GM18868 (cell line): ENCODE data around the gene CHD6.

Experiments used
- ATAC-seq: cut with Tn5 transposase; IDR thresholded peaks from one replicate; pipeline ENCODE4 v1.9.1; 2021; ENCODE audit warnings: mild to moderate bottlenecking, moderate library complexity; ENCODE audit not compliant: unreplicated experiment

Gene CHD6

DNA sequence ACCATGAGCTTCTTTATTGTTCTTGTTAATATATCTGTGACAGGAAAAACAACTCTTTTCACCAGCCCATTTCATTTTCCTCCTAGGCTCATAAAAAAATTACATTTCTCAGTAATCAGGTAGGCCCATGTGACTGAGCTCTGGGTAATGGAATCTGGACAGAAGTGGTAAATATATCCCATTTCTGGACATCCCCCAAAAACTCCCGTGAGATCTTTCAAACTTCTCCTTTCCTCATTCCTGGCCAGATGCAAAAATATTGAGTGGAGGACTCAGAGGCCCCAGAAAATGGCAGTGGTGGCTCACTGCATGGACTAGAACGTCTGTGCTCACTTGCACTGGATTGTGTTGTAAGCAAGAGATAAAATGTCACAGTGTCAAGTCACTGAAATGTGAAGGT lies 3.8 kb upstream of the CHD6 start:
- ATAC-seq, result no peak

DNA sequence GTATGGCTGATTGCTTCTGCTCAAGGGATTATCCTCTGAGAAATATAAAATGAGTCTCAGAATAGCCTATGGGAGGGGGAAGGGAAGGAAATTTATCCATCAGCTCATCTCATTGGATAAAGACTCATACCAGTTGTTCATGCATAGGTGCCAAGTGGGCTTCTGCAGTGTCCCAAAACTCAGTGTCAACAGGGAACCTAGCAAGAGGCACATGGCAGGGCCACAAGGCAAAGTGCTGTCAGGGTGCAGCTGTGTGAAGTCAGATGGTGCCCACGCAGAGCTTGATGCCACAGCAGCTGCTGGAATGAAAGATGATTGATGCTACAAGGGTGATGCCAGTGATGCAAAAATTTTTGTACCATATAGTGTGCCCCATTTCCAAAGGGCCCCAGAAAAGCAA lies 3.2 kb upstream of the CHD6 start:
- no peak for ATAC-seq

DNA sequence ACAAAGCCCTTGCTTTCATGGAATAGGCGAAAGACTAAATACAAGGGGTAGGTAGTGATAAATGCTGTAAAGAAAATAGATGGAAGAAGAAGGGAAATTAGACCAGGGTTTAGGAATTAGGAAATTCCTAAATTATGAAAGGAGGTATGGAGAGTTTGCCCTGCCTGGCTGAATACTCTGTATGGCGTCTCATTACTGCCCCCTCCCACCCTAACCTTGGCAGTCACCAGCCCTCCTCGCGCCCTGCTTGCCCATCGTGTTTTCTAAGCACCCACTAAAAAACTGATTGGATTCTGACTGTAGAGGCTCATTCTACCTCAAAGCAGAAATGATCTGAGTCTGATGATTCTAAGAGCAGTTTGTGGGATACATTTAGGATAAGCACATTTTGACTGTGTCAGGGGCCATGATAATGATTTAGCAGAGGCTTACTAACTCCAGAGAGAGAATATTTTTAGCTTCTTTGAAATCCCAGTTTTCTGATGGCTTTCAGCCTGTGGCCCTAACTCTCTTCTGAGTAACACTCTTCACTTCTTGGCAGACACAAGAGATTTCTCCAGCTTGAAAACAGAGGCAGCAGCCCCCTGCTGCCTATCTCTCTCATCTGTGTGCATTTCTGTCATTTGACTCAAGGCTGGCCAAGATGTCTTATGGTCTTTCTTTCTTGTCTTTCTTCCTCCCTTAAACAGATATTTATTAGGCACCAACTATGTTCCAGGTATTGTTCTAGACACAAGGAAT lies 1.4 kb upstream of the CHD6 start:
- ATAC-seq, result no peak

DNA sequence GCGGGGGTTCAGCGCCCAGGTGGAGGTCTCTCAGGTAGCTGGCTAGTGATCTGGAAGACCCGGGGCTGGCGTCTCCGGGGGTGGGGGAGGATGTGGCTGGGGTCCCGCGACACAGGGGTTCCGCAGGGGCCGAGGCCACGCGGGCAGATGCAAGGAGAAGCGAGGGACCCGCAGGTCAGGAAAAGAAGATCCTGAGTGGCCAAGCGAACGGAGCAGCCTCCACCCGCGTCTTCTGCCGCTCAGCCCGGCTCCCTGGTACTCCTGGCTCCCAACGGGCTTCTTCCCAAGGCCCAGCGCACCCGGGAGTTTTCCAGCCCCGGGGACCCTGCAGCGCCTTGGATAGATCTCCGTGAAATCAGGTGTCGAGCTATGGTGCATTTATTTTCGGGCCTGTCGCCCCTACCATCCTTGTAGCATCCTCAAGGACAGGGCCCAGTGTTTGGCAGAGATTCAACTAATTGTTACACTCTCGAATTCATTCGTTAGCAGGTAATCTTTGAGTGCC lies 682 bp upstream of the CHD6 start:
- ATAC-seq, result no peak

DNA sequence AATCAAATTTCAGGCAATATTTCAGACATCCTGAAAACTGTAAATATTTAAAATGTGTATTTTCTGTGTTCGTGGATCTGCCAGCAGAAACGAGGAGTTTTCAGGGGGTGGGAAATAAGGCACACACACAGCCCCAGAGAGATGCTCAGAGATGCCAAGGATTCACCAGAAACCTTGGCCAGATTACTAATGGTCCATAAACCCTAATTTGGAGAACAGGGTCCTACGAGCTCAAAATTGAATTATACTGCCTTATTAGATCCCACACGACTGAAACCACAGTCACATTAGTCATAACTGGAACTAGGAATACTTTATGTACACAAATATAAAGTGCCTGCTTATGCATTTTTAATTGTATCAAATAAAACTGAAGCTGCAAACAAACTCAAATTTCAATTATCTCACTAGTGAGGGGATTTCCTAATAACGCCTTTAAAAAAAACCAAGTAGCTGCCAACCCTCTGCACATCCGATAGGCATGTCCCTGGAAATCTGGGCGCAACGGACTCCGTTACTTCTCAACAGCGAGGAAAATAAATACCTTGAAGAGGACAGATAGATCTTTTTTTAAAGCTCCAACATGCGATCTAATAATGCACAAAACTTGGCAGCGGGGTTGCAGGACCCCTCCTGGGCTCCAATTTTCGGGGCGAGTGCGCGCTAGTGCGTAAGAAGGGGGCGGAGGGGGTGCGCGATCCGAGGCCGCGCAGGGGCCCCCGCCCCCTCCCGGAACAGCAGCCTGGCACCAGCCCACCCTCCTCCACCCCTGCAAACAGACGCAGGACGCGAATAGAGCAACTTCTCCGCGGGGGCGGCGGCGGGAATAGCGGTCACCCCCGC lies 897 bp downstream of the CHD6 start:
- ATAC-seq, result peak; percentile 18

DNA sequence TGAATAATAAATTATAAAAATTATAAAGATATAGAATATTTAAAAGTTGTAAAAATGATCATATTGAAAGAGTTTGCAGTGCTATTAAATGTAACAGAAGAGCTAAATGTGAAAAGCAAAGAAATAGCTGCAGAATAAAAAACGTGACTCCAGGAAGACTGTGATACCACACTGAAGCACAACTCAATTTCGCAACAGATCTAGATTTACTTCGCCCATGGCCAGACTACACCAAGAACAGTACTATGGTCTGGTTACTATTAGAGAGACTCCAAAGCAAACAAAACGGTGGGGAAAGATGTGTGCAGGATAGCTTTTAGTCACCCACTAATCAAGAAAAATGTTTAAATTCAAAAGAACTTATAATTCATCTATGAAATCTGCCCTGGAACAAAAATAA lies 1.9 kb downstream of the CHD6 start:
- no peak for ATAC-seq

DNA sequence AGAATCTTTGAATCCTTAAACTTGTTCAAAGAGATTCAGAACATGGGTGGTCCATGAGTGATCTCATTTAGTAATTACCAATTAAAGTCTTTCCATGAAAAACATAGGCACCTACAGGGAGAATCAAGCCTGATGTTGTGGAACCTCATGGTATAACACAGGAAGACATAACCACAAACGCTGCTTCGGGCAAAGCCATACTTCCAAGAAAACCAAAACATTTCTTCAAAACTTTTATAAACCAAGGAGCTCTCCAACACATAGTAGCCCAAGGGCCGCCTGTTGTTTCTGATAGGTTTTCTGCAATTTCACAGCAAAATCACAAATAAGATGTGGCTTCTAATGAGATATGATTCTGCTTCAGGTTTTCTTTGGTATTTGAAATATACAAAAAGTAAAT lies 2.5 kb downstream of the CHD6 start:
- ATAC-seq, result no peak

DNA sequence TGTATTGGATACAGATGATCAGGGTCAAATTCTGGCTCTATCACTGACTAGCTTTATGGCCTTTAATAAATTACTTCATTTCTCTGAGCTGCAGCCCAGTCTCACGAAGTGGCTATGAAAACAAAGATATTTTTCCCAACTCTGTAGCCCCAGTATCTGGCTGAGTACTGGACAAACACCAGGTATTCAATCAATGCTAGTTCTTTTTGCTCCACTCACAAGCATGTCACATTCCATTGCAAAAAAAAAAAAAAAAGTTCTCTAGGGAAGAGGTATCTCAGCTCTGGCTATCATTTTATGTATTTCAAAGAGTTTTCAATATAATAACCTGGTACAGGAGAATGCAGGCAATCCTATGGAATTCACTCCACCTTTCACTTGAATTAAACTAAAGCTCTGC lies 3.1 kb downstream of the CHD6 start:
- ATAC-seq, result no peak

DNA sequence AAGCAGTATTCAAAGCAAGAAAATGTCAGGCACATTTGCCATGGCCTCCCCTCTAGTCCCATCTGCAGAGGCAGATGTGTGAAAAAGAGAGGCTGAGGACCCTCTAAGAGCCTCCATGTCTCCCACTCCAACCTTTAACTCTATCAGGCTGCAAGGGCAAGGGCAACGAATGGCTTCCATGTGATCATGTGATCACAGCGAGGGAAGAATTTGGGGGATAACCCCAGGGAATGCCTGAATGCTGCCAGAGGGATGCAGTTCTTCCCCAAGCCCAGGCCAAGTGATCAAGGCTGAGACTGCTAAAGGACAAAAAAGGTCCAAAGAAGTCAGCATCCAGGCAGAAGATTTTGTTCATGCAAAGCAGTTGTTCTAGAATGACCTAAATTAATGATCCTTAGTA lies 4.9 kb downstream of the CHD6 start:
- ATAC-seq, result no peak

DNA sequence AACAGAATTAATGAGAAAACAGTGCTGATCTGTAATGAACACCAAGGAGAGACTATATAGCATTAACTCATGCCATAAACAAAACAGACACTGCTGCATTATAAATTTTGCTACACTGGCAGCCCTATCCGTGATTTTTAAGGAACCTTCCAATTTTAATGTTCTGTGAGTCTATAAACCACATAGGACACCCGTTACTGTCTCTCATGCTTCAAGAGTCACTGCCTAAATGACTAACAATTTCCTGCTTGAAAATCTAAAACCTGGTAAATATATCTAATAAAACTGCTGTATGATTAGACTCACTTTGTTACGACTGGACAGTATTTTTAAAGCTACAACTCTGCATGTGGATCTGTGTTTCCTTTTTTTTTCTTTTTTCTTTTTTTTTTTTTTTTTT lies 8.7 kb downstream of the CHD6 start:
- ATAC-seq, result no peak

DNA sequence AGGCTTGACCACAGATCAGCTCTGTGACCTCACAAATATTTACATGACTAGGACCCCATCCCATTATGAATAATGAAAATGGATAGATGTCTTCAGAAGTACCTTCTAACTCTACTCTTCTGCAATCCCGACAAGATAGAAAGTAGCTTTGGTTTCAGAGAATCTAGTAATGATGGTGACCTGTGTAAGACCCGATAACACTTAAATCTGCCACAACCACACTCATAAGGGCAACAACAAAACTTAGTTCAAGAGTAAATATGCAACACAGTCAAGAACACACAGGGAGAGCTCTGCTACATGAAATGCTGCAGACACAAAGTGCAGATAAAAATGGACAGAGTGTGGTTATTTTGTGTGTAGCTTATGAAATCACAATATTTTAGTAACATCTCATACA lies 9.6 kb downstream of the CHD6 start:
- no peak for ATAC-seq

DNA sequence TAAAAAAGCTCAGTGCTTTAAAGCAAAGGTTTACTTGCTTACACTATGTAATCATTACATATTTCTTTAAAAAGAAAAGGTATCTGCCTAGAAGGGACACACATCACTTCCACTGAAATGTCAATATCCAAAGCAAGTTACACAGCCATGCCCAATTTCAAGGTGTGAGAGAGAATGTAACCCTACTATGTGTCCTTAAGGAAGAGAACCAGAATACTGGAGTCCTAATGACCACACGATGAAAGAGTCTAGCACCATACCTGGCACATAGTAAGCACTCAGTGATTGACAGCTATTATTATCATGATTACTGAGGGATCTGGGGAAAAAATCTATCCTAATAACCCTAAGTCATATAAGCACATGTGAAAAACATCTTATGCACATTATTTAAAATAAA lies 10.4 kb downstream of the CHD6 start:
- ATAC-seq, result no peak

DNA sequence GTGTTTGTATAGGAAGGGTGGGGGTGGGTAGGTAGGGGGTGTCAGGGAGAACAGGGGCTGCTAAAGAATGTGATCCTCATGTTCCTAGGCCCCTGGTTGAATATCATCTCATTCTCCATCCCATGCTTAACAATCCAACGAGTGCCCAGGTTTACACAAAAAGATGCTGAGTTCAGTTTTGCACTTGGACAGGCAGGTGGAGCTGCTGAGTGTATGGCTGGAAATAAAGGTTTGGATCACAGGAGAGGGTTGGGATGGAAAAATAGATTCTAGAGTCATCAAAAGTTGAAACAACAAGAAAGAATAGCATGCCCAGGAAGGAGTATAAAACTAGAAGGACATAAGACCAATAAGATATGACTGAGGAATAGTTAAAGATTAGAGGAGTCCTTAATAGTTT lies 14.2 kb downstream of the CHD6 start:
- ATAC-seq, result no peak

DNA sequence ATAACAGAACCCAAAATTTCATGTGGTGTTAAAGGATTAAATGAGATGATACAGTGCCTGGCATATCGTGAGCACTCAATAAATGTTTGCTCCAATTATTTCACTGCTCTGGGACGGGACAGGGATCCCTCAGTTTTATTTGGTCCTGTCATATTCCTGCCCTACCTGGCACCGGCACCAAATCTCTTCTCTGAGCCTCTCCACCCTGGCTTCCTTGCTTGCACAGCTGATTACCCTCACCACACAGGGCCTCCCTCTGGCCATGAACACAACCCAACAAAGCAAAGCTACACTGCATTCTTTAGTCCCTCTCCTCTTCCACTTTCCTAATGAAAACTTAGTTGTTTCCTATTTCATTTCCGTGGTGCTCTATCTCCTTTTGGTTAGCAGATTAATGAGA lies 16.4 kb downstream of the CHD6 start:
- no peak for ATAC-seq

DNA sequence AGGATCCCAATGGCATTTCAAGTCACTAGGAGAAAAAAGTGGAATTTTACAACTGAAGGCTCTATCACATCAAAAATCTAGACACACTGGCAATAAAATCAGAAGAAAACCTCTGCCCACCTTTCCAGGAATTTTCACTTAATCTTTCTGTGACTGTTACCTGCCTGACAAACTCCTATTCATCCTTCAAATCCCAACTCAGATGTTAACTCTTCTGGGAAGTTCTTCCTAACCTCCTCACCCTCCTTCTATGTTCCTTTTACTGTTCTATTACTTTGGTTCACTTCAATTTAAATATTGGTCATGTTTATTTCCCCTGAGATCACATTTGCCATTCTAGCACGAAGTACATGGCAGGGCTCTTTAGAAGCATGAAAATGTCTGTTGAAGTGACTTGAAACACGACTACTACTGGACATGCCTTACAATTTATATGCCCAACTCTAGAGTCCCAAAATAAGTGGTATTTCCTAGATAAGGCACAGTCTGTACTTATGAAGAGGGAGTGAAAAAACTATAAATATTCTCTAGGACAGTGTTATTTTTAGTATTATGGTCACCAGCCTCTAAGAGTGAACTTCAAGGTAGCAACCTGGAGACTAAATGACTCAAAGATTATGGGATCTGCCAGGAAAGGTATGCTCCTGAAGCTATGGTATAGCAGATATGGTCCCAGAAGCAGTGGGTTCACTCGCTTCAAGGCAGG lies 17.1 kb downstream of the CHD6 start:
- no peak for ATAC-seq

DNA sequence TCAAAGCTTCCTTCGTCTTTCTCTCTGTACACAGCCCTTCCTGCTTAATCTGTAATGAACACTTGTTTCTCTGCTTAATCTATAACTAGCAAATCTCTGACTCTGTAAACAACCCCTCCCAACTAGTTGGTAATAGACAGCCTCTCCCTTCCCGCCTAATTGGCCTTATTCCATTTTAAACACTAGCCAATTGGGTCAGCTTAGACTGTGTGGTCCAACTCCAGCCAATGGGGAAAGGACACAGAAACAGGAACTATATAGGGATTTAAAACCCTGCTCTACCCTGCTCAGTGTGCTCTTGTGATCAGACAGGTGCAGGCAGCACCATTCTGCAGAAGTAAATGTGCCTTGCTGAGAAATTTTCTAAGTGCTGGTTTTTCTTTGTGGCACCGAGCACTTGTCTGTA lies 18.5 kb downstream of the CHD6 start:
- ATAC-seq, result no peak

DNA sequence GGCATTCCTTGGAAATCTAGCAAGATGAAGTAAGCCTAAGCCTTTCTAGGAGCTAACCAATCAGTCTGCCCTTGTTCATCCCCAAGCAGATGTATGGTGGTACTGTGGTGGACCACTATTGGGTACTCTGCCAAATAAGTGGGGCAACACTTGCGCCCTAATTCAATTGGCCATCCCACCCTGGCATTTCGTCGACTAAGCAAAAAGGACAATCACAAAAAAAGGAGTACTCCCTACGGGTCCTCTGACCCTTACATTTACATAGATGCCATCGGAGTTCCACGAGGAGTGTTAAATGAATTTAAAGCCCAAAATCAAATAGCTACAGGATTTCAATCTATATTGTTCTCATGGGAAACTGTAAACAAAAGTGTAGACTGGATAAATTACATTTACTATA lies 19.5 kb downstream of the CHD6 start:
- ATAC-seq, result no peak

DNA sequence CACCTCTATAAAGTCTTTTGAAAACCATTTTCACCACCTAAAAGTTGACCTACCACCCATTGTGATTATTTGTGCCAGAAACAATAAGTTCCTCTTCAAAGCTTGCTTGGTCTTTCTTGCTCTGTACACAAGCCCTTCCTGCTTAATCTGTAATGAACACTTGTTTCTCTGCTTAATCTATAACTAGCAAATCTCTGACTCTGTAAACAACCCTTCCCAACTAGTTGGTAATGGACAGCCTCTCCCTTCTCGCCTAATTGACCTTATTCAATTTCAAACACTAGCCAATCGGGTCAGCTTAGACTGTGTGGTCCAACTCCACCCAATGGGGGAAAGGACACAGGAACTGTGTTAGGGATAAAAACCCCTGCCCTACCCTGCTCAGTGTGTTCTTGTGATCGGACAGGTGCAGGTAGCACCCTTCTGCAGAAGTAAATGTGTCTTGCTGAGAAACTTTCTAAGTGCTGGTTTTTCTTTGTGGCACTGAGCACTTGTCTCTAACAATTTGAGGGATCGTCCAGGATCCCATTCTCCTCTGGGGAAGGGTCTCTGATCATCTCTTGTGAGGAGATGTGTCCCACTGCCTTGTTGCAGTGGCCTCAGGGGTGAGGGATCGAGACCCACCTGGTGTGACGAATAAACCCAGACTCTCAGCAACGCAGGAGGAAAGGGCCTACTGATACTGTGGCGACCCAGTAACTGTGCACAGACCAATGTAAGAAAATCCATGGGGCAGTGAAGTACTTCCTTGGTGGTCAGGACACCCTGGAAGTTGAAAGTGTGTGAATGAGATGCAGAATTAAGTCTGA lies 23.5 kb downstream of the CHD6 start:
- ATAC-seq, result no peak

DNA sequence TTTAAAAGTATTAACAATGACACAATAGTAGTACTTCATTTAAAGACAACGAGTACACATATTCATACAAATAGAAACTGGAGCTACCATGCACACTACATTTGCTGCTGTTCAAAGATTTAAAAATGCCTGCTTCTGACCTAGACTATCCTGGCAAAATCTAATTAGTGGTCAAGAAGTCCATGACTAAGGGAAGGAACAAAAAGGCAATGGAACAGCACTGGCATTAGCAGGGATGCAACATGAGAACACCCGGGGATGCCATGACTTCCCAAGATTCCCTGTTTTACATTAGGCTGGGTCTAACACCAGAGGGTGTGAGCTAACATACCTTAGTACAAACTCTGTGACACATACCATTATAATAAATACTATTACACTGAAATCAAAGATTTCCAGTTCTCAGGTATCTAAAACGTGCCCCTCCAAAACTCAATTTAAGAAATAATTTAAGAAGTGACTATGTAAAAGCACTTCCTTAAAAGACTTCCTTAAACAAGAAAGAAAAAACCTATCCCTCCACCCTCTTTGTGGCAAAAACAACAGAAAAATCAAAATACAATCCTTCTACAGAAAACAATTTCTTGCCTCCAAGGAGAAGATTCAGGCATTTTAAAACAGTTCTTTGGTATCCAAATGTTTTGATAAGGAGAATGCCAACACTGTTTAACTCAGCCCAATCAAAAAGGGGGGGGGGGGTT lies 25.5 kb downstream of the CHD6 start:
- ATAC-seq, result no peak

DNA sequence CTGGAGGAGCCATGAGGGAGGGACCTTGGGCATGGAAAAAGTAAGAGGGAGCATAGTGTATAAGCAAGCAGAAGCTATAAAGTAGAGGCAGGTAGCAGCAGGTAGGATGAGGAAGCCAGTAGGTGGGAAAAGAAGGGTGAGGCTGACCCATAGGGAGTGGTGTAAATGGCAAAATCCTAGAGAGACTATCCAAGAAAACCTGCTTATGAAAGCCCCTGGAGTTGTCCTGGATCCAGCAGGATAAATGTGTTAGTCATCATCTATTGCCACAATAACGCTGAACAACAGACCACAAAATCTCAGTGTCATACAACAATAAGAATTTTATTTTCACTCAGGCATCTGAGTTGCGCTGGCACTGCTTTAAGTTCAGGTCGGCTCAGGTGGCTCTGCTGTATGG lies 30.2 kb downstream of the CHD6 start:
- ATAC-seq, result no peak
